GM12864 (cell line): ENCODE measurements around the gene CACNA1F.

Experiments used
- DNase-seq: peaks from one replicate; pipeline ENCODE4 v3.0.0-alpha.2; 2011; ENCODE audit warnings: low read depth
- H3K4me3 ChIP-seq: 2 replicates; pipeline ENCODE4 v1.5.1; 2011; ENCODE audit warnings: mild to moderate bottlenecking, low read depth, low read length, control low read depth
- CTCF ChIP-seq: IDR thresholded peaks from 2 replicates; pipeline ENCODE4 v1.5.1; 2011; ENCODE audit warnings: low read depth, mild to moderate bottlenecking, moderate library complexity, low read length, control low read depth, inconsistent platforms; ENCODE audit errors: missing control alignments

The CACNA1F gene

GRCh38 chrX:49257846-49258748 lies 25.0 kb upstream of the CACNA1F start:
- DNase-seq = no peak
- H3K4me3 ChIP-seq = no peak overlapping the region
- no peak for TF ChIP-seq CTCF

GRCh38 chrX:49257074-49257790 lies 24.1 kb upstream of the CACNA1F start:
- no peak for TF ChIP-seq CTCF
- H3K4me3 ChIP-seq = no peak overlapping the region

GRCh38 chrX:49256268-49256995 lies 23.3 kb upstream of the CACNA1F start:
- no peak for TF ChIP-seq CTCF
- no peak for DNase-seq
- H3K4me3 ChIP-seq = no peak overlapping the region

More at GRCh38 chrX:49257074-49257790, 24.1 kb upstream of the CACNA1F start:
- DNase-seq = no peak

DNA sequence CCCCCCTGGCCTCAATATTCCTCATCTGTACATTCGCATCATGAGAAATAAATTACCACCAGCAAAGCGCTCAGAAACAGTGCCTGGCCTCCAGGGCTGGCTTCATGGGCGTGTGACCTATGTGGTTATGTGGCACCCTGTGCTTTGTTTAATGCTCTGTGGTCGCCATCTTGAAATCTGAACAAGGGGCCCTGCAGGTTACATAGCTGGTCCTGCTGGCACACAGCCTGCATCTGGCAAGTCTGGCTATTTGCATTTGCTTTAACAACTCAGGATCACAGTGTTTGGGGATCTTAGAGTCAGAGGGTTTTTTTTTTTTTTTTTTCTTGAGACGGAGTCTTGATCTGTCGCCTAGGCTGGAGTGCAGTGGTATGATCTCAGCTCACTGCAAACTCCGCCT lies 21.5 kb upstream of the CACNA1F start:
- no peak overlapping the region for H3K4me3 ChIP-seq
- no peak for DNase-seq
- TF ChIP-seq CTCF = no peak

GRCh38 chrX:49251325-49251724 lies 18.2 kb upstream of the CACNA1F start:
- no peak overlapping the region for H3K4me3 ChIP-seq
- TF ChIP-seq CTCF = no peak
- no peak for DNase-seq

DNA sequence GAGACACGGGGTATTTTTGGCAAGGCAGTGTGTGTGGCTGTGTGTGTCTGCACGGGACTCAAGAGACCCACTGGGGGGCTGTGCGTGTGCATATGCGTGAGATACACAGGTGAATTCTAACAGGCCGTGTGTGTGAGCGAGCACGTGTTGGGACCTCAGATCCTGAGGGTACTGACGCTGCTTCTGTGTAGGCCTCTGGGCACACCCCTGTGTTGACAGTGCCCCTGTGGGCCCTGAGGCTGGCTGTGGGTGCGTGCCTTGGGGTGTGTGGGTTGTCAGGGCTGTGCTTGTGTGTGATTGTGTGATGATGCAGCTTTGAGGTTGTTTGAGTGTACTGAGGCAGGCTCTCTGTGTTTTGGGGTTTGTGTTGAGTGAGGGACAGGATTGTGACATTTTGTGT lies 17.4 kb upstream of the CACNA1F start:
- no peak for TF ChIP-seq CTCF
- no peak overlapping the region for H3K4me3 ChIP-seq
- DNase-seq = no peak
